Memory B cell (primary cell): ENCODE data around the gene DNAJC18.
A peak's percentile ranks its signal among the peaks of the same experiment; 100 is the strongest.

ENCODE experiments used
- ATAC-seq: fragments of 150-1000 bp; cut with Tn5 transposase; 2 replicates; pipeline ENCODE4 v1.10.0; 2021; ENCODE audit warnings: low read depth, mild to moderate bottlenecking, moderate library complexity
- DNase-seq, 2 donors: peaks; one replicate each; pipeline ENCODE4 v3.0.0; 2022; ENCODE audit warnings: low spot score in 2 of 2
- H3K27ac Mint-ChIP-seq: one replicate; pipeline ENCODE4 v1.8.0; 2022; ENCODE audit warnings: mild to moderate bottlenecking, moderate library complexity, mixed read lengths
- H3K27me3 Mint-ChIP-seq: one replicate; pipeline ENCODE4 v1.8.0; 2022; ENCODE audit warnings: mixed read lengths
- H3K36me3 Mint-ChIP-seq: one replicate; pipeline ENCODE4 v1.8.0; 2022; ENCODE audit warnings: mild to moderate bottlenecking, mixed read lengths
- H3K4me1 Mint-ChIP-seq: one replicate; pipeline ENCODE4 v1.8.0; 2022; ENCODE audit warnings: mixed read lengths
- H3K4me3 Mint-ChIP-seq: one replicate; pipeline ENCODE4 v1.8.0; 2022; ENCODE audit warnings: mild to moderate bottlenecking, moderate library complexity, mixed read lengths
- H3K9me3 Mint-ChIP-seq: one replicate; pipeline ENCODE4 v1.8.0; 2022; ENCODE audit warnings: mixed read lengths

The DNAJC18 gene

GRCh38 chr5:139395844-139396640 lies 43.3 kb downstream of the DNAJC18 start:
- Mint-ChIP-seq H3K27ac (peak overlapping the region; percentile 30), H3K9me3 (no peaks in the 10 kb centered on the region), H3K4me3 (peak overlapping the region; percentile 7), H3K27me3 (no peaks in the 10 kb centered on the region), H3K36me3 (peaks cover 6% of the 10 kb centered on the region), H3K4me1 (peaks cover 23% of the 10 kb centered on the region)
- ATAC-seq (no peak), DNase-seq (no peak)

GRCh38 chr5:139394654-139395566 lies 44.4 kb downstream of the DNAJC18 start, which contains the start of gene PROB1:
Gene PROB1 (minus strand): TSS chr5:139395104. CDS start chr5:139395081, 23 bp downstream.
- Mint-ChIP-seq H3K4me1 (peaks cover 32% of the 10 kb centered on the region), H3K4me3 (peak within 1 kb of the TSS; percentile 94), H3K27me3 (no peaks in the 10 kb centered on the region), H3K27ac (no peak within 1 kb of the TSS), H3K36me3 (peaks cover 6% of the 10 kb centered on the region), H3K9me3 (no peaks in the 10 kb centered on the region)
- DNase-seq (no peak), ATAC-seq (no peak)

GRCh38 chr5:139394123-139394653 lies 45.1 kb downstream of the DNAJC18 start:
- H3K4me3 Mint-ChIP-seq, result peak overlapping the region; percentile 94
- ATAC-seq (peak; percentile 10), DNase-seq (peak; percentile 54 to 65)
- H3K36me3 Mint-ChIP-seq, result peaks cover 2% of the 10 kb centered on the region
- H3K9me3 Mint-ChIP-seq, result no peaks in the 10 kb centered on the region
- peaks cover 35% of the 10 kb centered on the region for H3K4me1 Mint-ChIP-seq
- no peak overlapping the region for H3K27ac Mint-ChIP-seq
- H3K27me3 Mint-ChIP-seq, result no peaks in the 10 kb centered on the region

GRCh38 chr5:139393497-139394122 lies 45.7 kb downstream of the DNAJC18 start:
- Mint-ChIP-seq H3K4me1 (peaks cover 36% of the 10 kb centered on the region), H3K27me3 (no peaks in the 10 kb centered on the region), H3K4me3 (peak overlapping the region; percentile 94), H3K36me3 (peaks cover 1% of the 10 kb centered on the region), H3K27ac (no peak overlapping the region), H3K9me3 (no peaks in the 10 kb centered on the region)
- ATAC-seq (no peak), DNase-seq (no peak)

- Mint-ChIP-seq H3K27ac (peak overlapping the region; percentile 73), H3K27me3 (no peaks in the 10 kb centered on the region), H3K4me3 (peak overlapping the region; percentile 94), H3K4me1 (peaks cover 42% of the 10 kb centered on the region), H3K9me3 (no peaks in the 10 kb centered on the region), H3K36me3 (peaks cover 1% of the 10 kb centered on the region)
- ATAC-seq (peak; percentile 63), DNase-seq (peak; percentile 86 to 91)
These were observed 46.4 kb downstream of the DNAJC18 start for GRCh38 chr5:139392678-139393496.

GRCh38 chr5:139392324-139392677 lies 47.0 kb downstream of the DNAJC18 start:
- peaks cover 45% of the 10 kb centered on the region for H3K4me1 Mint-ChIP-seq
- ATAC-seq, result peak; percentile 10

GRCh38 chr5:139391570-139392323 lies 47.6 kb downstream of the DNAJC18 start:
- H3K4me1 Mint-ChIP-seq, result peaks cover 44% of the 10 kb centered on the region
- peaks cover 1% of the 10 kb centered on the region for H3K36me3 Mint-ChIP-seq
- H3K9me3 Mint-ChIP-seq, result no peaks in the 10 kb centered on the region
- H3K27ac Mint-ChIP-seq, result peak overlapping the region; percentile 91
- H3K4me3 Mint-ChIP-seq, result peak overlapping the region; percentile 92
- no peaks in the 10 kb centered on the region for H3K27me3 Mint-ChIP-seq
- ATAC-seq, result no peak
- no peak for DNase-seq

More at GRCh38 chr5:139392324-139392677, 47.0 kb downstream of the DNAJC18 start:
- Mint-ChIP-seq H3K27me3 (no peaks in the 10 kb centered on the region), H3K27ac (peak overlapping the region; percentile 91), H3K4me3 (peak overlapping the region; percentile 94), H3K36me3 (peaks cover 1% of the 10 kb centered on the region), H3K9me3 (no peaks in the 10 kb centered on the region)
- no peak for DNase-seq

GRCh38 chr5:139390639-139391569 lies 48.4 kb downstream of the DNAJC18 start:
- Mint-ChIP-seq H3K36me3 (peaks cover 1% of the 10 kb centered on the region), H3K27me3 (no peaks in the 10 kb centered on the region), H3K9me3 (no peaks in the 10 kb centered on the region), H3K4me1 (peaks cover 43% of the 10 kb centered on the region), H3K27ac (peak overlapping the region; percentile 91), H3K4me3 (peak overlapping the region; percentile 92)
- no peak for ATAC-seq
- DNase-seq, result no peak

GRCh38 chr5:139389701-139390638 lies 49.4 kb downstream of the DNAJC18 start, which contains the start of gene MZB1:
Gene MZB1 (minus strand): TSS chr5:139389913. CDS start chr5:139389856, 57 bp downstream.
- peak; percentile 66 for ATAC-seq
- H3K27ac Mint-ChIP-seq, result peak within 1 kb of the TSS; percentile 91
- H3K9me3 Mint-ChIP-seq, result no peaks in the 10 kb centered on the region
- H3K4me3 Mint-ChIP-seq, result peak within 1 kb of the TSS; percentile 90
- H3K27me3 Mint-ChIP-seq, result no peaks in the 10 kb centered on the region
- DNase-seq, result peak; percentile 66 to 74
- H3K4me1 Mint-ChIP-seq, result peaks cover 49% of the 10 kb centered on the region
- peaks cover 1% of the 10 kb centered on the region for H3K36me3 Mint-ChIP-seq

- ATAC-seq, result peak; percentile 41
- H3K27me3 Mint-ChIP-seq, result no peaks in the 10 kb centered on the region
- H3K4me1 Mint-ChIP-seq, result peaks cover 59% of the 10 kb centered on the region
- H3K27ac Mint-ChIP-seq, result peak overlapping the region; percentile 91
- no peaks in the 10 kb centered on the region for H3K9me3 Mint-ChIP-seq
- peak; percentile 63 to 70 for DNase-seq
- peak overlapping the region; percentile 90 for H3K4me3 Mint-ChIP-seq
- peaks cover 1% of the 10 kb centered on the region for H3K36me3 Mint-ChIP-seq
These were observed 51.0 kb downstream of the DNAJC18 start for GRCh38 chr5:139388198-139388821.
